Keratinocyte (primary cell): ENCODE results near the gene CFAP77.

Experiments
- CTCF ChIP-seq, 3 experiments: IDR thresholded peaks in 1 of 3; conservative IDR thresholded peaks in 1 of 3; optimal IDR thresholded peaks in 1 of 3; 2 replicates in 2 of 3; 3 replicates in 1 of 3; pipeline versions ENCODE3 to v1.5.1; 2011; ENCODE audit warnings: low read length in 3 of 3, mild to moderate bottlenecking in 3 of 3, moderate library complexity in 2 of 3, control low read depth in 1 of 3, inconsistent platforms in 1 of 3; ENCODE audit not compliant: insufficient read depth in 2 of 3; ENCODE audit errors: extremely low read depth in 1 of 3
- EZH2 ChIP-seq: IDR thresholded peaks from one replicate; pipeline ENCODE4 v1.6.1; 2012; ENCODE audit warnings: inconsistent platforms, mild to moderate bottlenecking, low read length, moderate library complexity

DNA sequence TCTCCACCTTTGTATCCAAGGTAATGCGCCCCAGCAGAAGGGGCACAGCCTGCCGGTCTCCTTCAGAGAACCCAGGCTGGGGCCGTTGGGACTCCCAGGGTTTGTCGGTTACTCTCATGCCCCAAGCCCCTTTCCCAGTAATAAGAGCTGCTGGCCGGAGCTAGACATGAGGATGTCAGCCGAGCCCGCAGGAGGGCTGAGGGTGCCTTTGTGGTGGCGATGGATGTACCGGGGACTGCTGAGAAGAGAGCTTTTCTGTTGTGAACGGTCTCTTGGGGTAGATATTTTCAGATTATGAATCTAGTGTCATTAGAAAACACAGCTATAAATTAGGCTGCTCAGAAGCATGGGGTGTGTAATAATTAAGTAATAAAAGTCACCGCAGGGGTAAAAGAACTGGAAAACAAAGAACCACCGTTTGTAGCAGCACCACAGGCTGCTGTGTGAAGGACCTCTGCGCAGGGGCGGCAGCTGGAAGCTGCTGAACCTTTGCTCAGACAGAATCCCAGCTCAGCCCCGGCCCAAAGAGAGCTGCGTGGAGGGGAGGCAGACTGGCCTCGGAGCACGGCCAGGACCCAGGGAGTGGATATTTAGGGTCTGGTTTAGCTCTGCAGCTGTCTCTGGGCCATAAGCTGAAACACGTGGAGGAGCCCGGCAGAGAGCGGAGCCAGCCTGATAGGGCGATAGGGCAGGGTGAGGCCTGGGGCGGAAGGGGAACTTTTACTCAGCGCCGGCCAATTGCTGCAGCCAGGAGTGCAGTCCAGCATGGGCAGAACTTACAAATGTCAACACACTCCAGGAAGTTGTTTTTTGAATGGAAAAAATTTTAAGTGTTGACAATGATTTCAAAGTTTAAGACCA, 121.9 kb downstream of the CFAP77 start:
- TF ChIP-seq CTCF (optimal IDR thresholded peaks at IDR 0.05 in 1 of 3, IDR thresholded peaks at IDR 0.05 in 1 of 3, conservative IDR thresholded peaks at IDR 0.05 in 1 of 3; ENCODE audit: extremely low read depth in 1 of 3, insufficient read depth in 2 of 3, low read length in 3 of 3) (no peak), EZH2 (no peak)
